Neural progenitor cell (in vitro differentiated cells): ENCODE measurements around the gene SSNA1. TPM values are rescaled to one million over a fixed set of nuclear protein-coding genes. Genes with fewer than 3 reads are reported as not detected.
A peak's percentile ranks its signal among the peaks of the same experiment; 100 is the strongest.

Experiments used
- DNase-seq: peaks from one replicate; pipeline ENCODE4 v3.0.0-alpha.2; 2016; ENCODE audit warnings: low spot score
- H2AFZ ChIP-seq: fragments of 200-600 bp; sonication (generic); replicated peaks from 2 replicates; pipeline ENCODE4 v1.6.1; 2016; ENCODE audit warnings: antibody characterized with exemption
- H3F3A ChIP-seq: fragments of 200-600 bp; sonication (generic); 2 replicates; pipeline ENCODE4 v1.6.1; 2016; ENCODE audit warnings: antibody characterized with exemption, low read depth
- H3K27ac ChIP-seq: fragments of 200-600 bp; sonication (generic); 2 replicates; pipeline ENCODE4 v1.5.1; 2016; ENCODE audit warnings: mild to moderate bottlenecking
- H3K27me3 ChIP-seq: fragments of 200-600 bp; sonication (generic); 2 replicates; pipeline ENCODE4 v1.6.1; 2016; ENCODE audit warnings: mild to moderate bottlenecking, moderate library complexity
- H3K36me3 ChIP-seq: fragments of 200-600 bp; sonication (generic); 2 replicates; pipeline ENCODE4 v1.5.1; 2016
- H3K4me1 ChIP-seq: fragments of 200-600 bp; sonication (generic); 2 replicates; pipeline ENCODE4 v1.6.1; 2016; ENCODE audit warnings: mixed run types
- H3K4me2 ChIP-seq: fragments of 200-600 bp; sonication (generic); 2 replicates; pipeline ENCODE4 v1.6.1; 2016
- H3K4me3 ChIP-seq: fragments of 200-600 bp; sonication (generic); 2 replicates; pipeline ENCODE4 v1.5.1; 2016
- H3K79me2 ChIP-seq: fragments of 200-600 bp; sonication (generic); 2 replicates; pipeline ENCODE4 v1.6.1; 2016; ENCODE audit warnings: low read depth
- H3K9ac ChIP-seq: fragments of 200-600 bp; sonication (generic); 2 replicates; pipeline ENCODE4 v1.6.1; 2016
- H3K9me3 ChIP-seq: fragments of 200-600 bp; sonication (generic); 2 replicates; pipeline ENCODE4 v1.5.1; 2016; ENCODE audit warnings: low read depth
- H4K20me1 ChIP-seq: fragments of 200-600 bp; sonication (generic); 2 replicates; pipeline ENCODE4 v1.6.1; 2016; ENCODE audit warnings: low read depth
- H3K27ac Mint-ChIP-seq: 3 replicates; pipeline ENCODE4 v1.8.0; 2021; ENCODE audit warnings: mixed read lengths
- H3K27me3 Mint-ChIP-seq: 2 replicates; pipeline ENCODE4 v1.8.0; 2022; ENCODE audit warnings: low read depth, mild to moderate bottlenecking, inconsistent platforms, moderate library complexity, mixed read lengths; ENCODE audit not compliant: insufficient read depth
- H3K36me3 Mint-ChIP-seq: 3 replicates; pipeline ENCODE4 v1.8.0; 2021; ENCODE audit warnings: mixed read lengths
- H3K4me1 Mint-ChIP-seq: 3 replicates; pipeline ENCODE4 v1.8.0; 2021; ENCODE audit warnings: mixed read lengths
- H3K4me3 Mint-ChIP-seq: 3 replicates; pipeline ENCODE4 v1.8.0; 2021; ENCODE audit warnings: mild to moderate bottlenecking, moderate library complexity, mixed read lengths
- H3K9me3 Mint-ChIP-seq: 3 replicates; pipeline ENCODE4 v1.8.0; 2020; ENCODE audit warnings: mixed read lengths
- CTCF ChIP-seq: fragments of 200-600 bp; sonication (generic); IDR thresholded peaks from 2 replicates; pipeline ENCODE4 v1.5.1; 2017; ENCODE audit warnings: antibody characterized with exemption, mild to moderate bottlenecking
- EZH2 ChIP-seq: fragments of 200-600 bp; sonication (generic); IDR thresholded peaks from 2 replicates; pipeline ENCODE4 v1.6.1; 2017; ENCODE audit warnings: antibody characterized with exemption, mild to moderate bottlenecking, moderate library complexity
- EZH2phosphoT487 ChIP-seq: fragments of 200-600 bp; sonication (generic); IDR thresholded peaks from 2 replicates; pipeline ENCODE4 v1.6.1; 2017; ENCODE audit warnings: antibody characterized with exemption
- total RNA-seq: library from RNA; depleted of rRNA; stranded (reverse); fragments of >200 nt; gene quantifications from 2 replicates; pipeline ENCODE4 v1.2.3, GENCODE V29; 2015; ENCODE audit warnings: low replicate concordance

The SSNA1 gene
- total RNA-seq, 1 donor from 2014 or later: 27.9 TPM

DNA sequence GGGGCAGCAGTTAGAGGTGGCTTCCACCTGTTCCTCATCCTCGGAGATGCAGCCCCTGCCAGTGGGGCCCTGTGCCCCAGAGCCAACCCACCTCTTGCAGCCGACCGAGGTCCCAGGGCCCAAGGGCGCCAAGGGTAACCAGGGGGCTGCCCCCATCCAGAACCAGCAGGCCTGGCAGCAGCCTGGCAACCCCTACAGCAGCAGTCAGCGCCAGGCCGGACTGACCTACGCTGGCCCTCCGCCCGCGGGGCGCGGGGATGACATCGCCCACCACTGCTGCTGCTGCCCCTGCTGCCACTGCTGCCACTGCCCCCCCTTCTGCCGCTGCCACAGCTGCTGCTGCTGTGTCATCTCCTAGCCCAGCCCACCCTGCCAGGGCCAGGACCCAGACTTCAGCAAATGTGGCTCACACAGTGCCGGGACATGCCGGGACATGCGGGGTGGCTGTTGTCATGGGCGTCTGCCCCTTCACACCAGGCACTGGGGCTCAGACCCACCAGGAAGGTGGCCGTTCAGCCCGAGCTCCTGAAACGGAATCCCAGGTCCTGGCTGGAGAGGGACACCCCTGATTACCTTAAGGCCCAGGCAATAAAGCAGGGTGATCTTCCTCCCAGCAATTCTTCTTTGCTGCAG lies 37.3 kb downstream of the SSNA1 start:
- TF ChIP-seq CTCF (no peak), EZH2phosphoT487 (no peak), EZH2 (no peak)
- peaks cover 12% of the 10 kb centered on the region for H3F3A ChIP-seq
- no peak overlapping the region for H3K4me2 ChIP-seq
- Mint-ChIP-seq H3K9me3 (no peaks in the 10 kb centered on the region), H3K4me3 (peak overlapping the region; percentile 55), H3K4me1 (peaks cover 3% of the 10 kb centered on the region), H3K27ac (no peak overlapping the region), H3K27me3 (peaks cover 6% of the 10 kb centered on the region), H3K36me3 (no peaks in the 10 kb centered on the region)
- H3K9me3 ChIP-seq: no peaks in the 10 kb centered on the region
- H3K4me3 ChIP-seq: no peak overlapping the region
- no peaks in the 10 kb centered on the region for H3K79me2 ChIP-seq
- no peaks in the 10 kb centered on the region for H3K36me3 ChIP-seq
- no peaks in the 10 kb centered on the region for H4K20me1 ChIP-seq
- peaks cover 13% of the 10 kb centered on the region for H3K4me1 ChIP-seq
- no peak overlapping the region for H2AFZ ChIP-seq
- peaks cover 22% of the 10 kb centered on the region for H3K27me3 ChIP-seq
- H3K9ac ChIP-seq: no peak overlapping the region
- no peak overlapping the region for H3K27ac ChIP-seq
- no peak for DNase-seq

DNA sequence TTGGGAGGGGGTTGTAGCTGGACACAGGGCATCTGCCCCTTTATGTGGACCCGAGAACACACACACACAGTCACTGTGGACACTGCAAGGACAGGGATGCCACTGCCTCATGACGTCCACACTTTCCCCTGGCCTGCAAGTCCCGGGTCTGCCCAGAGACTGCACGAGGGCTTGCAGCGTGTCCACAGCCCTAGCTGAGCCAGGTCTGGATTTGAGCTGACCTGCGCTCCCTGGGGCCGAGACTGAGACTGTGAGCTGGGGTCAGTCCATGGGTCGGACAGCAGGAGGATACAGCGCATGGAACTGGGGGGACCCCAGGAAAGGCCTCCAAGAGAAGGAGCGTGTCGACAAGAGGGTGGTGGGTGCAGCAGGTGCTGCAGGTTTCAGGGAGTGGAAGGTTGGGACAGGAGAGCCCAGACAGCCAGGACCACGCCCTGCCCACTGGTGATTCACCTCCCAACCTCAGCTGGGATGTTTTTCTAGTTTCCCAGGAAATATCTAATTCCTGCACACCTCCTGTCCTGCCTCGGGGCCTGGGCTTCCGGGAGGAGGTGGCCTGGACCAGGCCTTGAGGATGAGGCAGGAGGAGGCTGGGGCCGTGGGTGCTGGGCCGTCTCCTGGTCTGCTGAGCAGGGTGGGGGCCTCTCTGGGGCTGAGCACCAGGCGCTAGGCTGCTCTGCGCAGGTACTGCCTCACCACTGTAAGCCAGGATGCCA lies 38.0 kb downstream of the SSNA1 start:
- no peak overlapping the region for H3K27ac ChIP-seq
- no peak overlapping the region for H3K27ac Mint-ChIP-seq
- H3K4me3 Mint-ChIP-seq: peak overlapping the region; percentile 55
- H3K36me3 ChIP-seq: no peaks in the 10 kb centered on the region
- H3K27me3 ChIP-seq: peaks cover 15% of the 10 kb centered on the region
- no peaks in the 10 kb centered on the region for H3K36me3 Mint-ChIP-seq
- H3K9me3 ChIP-seq: no peaks in the 10 kb centered on the region
- peaks cover 6% of the 10 kb centered on the region for H3K27me3 Mint-ChIP-seq
- no peak overlapping the region for H3K4me2 ChIP-seq
- peaks cover 11% of the 10 kb centered on the region for H3K4me1 ChIP-seq
- no peaks in the 10 kb centered on the region for H3K9me3 Mint-ChIP-seq
- TF ChIP-seq EZH2 (no peak), EZH2phosphoT487 (no peak), CTCF (no peak)
- H3K4me1 Mint-ChIP-seq: peaks cover 3% of the 10 kb centered on the region
- DNase-seq: no peak
- H2AFZ ChIP-seq: no peak overlapping the region
- H3K9ac ChIP-seq: no peak overlapping the region
- H3F3A ChIP-seq: peaks cover 12% of the 10 kb centered on the region
- no peak overlapping the region for H3K4me3 ChIP-seq
- H3K79me2 ChIP-seq: no peaks in the 10 kb centered on the region
- no peaks in the 10 kb centered on the region for H4K20me1 ChIP-seq

- H3F3A ChIP-seq: peaks cover 12% of the 10 kb centered on the region
- H3K4me2 ChIP-seq: no peak within 1 kb of the TSS
- no peak within 1 kb of the TSS for H3K4me3 ChIP-seq
- Mint-ChIP-seq H3K36me3 (no peaks in the 10 kb centered on the region), H3K4me1 (peaks cover 3% of the 10 kb centered on the region), H3K9me3 (no peaks in the 10 kb centered on the region), H3K4me3 (peak within 1 kb of the TSS; percentile 55), H3K27ac (no peak within 1 kb of the TSS), H3K27me3 (peaks cover 6% of the 10 kb centered on the region)
- H2AFZ ChIP-seq: no peak within 1 kb of the TSS
- DNase-seq: peak; percentile 93
- no peaks in the 10 kb centered on the region for H3K36me3 ChIP-seq
- peaks cover 10% of the 10 kb centered on the region for H3K27me3 ChIP-seq
- no peak within 1 kb of the TSS for H3K9ac ChIP-seq
- H4K20me1 ChIP-seq: no peaks in the 10 kb centered on the region
- no peaks in the 10 kb centered on the region for H3K9me3 ChIP-seq
- no peaks in the 10 kb centered on the region for H3K79me2 ChIP-seq
- no peak within 1 kb of the TSS for H3K27ac ChIP-seq
- H3K4me1 ChIP-seq: peaks cover 9% of the 10 kb centered on the region
- TF ChIP-seq CTCF (peak; percentile 91), EZH2phosphoT487 (no peak), EZH2 (no peak)
Measured at GRCh38 chr9:137227054-137227852, 38.8 kb downstream of the SSNA1 start, which contains the start of gene RNF224. RNF224 (plus strand) TSS chr9:137227502; CDS start chr9:137228336, 834 bp downstream.
